GM12873 (cell line): Measurements from ENCODE around the gene SLC39A13.

Source experiments
- TF ChIP-seq, protein P1 (sequence below): IDR thresholded peaks from 2 replicates; pipeline ENCODE4 v1.5.1; 2012; ENCODE audit warnings: low read depth, mild to moderate bottlenecking, moderate library complexity, low read length, control low read depth; ENCODE audit not compliant: insufficient read depth; ENCODE audit errors: missing control alignments

SLC39A13 gene

DNA sequence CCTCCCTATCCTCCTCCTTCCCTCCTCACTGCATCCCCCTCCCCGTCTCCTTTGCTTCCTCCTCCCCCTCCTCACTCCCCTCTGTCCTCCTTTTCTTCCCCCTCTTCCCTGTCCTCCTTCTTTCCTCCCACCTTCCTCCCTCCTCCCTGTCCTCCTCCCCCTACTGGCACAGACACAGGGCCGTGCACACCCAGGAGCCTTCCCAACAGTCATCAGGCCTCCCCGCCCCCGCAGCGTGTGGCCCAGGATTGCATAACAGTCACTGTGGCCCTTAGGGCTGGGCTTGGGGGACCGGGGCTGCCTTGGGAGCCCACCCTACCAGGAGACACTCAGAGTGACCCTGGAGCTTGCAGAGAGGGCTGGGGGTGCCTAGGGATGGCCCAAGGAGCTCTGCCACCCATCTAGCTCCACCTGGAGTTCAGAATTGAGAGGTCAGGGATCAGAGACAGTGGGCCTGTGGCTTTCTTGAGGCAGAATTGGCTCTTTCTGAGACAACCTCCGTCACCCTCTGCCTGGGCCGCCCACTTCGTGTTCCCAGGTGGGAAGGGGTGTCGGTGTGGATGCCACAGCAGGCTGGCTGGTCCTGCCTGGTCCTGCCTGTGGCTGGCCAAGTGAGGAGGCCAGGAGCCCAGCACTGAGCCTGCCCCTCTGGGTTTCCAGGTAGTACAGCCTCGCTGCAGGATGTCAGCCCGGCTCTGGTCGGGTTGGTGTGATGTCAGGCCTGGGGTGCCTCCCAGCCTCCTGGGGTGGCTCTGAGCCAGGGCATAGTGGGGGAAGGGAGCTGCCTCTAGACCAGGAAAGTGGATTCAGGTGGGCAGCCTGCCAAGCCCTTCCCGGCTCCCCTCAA is 31.6 kb upstream of the SLC39A13 start:
- TF ChIP-seq, protein P1, sequence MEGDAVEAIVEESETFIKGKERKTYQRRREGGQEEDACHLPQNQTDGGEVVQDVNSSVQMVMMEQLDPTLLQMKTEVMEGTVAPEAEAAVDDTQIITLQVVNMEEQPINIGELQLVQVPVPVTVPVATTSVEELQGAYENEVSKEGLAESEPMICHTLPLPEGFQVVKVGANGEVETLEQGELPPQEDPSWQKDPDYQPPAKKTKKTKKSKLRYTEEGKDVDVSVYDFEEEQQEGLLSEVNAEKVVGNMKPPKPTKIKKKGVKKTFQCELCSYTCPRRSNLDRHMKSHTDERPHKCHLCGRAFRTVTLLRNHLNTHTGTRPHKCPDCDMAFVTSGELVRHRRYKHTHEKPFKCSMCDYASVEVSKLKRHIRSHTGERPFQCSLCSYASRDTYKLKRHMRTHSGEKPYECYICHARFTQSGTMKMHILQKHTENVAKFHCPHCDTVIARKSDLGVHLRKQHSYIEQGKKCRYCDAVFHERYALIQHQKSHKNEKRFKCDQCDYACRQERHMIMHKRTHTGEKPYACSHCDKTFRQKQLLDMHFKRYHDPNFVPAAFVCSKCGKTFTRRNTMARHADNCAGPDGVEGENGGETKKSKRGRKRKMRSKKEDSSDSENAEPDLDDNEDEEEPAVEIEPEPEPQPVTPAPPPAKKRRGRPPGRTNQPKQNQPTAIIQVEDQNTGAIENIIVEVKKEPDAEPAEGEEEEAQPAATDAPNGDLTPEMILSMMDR = peak; percentile 29

- TF ChIP-seq, protein P1 = no peak
Observed at GRCh38 chr11:47377571-47378009, 30.8 kb upstream of the SLC39A13 start.

DNA sequence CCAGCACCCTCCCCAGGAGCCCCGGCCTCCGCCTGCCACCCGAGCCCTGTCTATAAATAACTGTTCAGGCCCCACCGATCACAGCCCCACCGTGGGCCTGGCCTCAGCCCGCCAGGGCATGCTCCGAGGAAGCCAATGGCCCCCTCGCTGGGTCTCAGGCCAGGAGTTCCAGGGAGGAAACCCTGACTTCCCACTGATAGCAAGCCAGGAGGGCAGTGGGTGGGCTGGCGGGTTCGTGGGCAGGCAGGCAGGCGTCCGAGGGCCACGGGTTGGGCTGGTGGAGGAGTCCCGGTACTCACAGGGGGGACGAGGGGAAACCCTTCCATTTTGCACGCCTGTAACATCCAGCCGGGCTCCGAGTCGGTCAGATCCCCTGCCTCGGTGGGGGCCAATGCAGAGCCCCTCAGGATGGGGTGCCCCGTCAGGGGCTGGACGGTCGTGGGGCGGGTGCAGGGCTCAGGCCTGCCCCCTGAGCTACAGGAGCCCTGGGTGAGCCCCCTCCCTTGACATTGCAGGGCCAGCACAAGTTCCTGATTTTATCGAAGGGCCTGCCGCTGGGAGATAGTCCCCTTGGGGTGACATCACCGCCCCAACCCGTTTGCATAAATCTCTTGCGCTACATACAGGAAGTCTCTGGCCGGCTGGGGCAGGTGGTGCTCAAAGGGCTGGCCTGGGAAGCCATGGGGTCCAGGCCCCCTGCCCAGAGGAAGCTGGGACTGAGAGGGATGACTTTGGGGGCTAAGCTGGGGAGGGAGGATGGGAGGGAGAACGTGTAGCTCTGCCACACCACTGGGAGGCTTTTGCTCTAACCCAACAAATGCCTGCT is 30.2 kb upstream of the SLC39A13 start, which contains the start of gene SPI1:
SPI1 (minus strand) TSS at position 538 of the 826 bp plus-strand sequence; CDS start at position 344, 194 bp downstream.
- TF ChIP-seq, protein P1 = no peak

GRCh38 chr11:47378836-47379170 is 29.6 kb upstream of the SLC39A13 start:
- TF ChIP-seq, protein P1 = no peak

- TF ChIP-seq, protein P1 = no peak
Observed at GRCh38 chr11:47379317-47379716, 29.1 kb upstream of the SLC39A13 start.

DNA sequence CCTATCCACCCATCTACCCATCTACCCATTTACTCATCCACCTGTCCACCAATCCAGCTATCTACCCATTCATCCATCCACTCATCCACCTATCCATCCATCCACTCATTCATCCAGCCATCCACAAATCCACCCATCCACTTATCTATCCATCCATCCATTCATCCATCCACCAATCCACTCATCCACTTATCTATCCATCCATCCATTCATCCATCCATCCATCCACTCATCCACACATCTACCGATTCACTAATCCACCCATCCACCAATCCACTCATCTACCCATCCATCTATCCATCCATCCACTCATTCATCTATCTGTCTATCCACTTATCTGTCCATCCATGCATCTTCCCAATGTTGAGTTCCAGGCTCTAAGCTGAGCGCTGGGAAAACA is 28.3 kb upstream of the SLC39A13 start:
- TF ChIP-seq, protein P1 = no peak

- TF ChIP-seq, protein P1 = no peak
Observed at GRCh38 chr11:47383071-47383470, 25.3 kb upstream of the SLC39A13 start.
